Liver (tissue), 9 donors: Measurements from ENCODE around the gene OSMR. TPM values are rescaled to one million over a fixed set of nuclear protein-coding genes. Genes with fewer than 3 reads are reported as not detected.

Experiments
- DNase-seq: peaks from one replicate; pipeline ENCODE4 v3.0.0-alpha.2; 2017; ENCODE audit warnings: low spot score
- H3K27ac ChIP-seq, 2 donors: one replicate each; pipeline ENCODE4 v1.7.0; 2013; ENCODE audit warnings: inconsistent platforms in 2 of 2, low read length in 2 of 2, control low read depth in 1 of 2, low read depth in 1 of 2, mild to moderate bottlenecking in 1 of 2
- H3K27me3 ChIP-seq, 4 donors: one replicate each; pipeline versions ENCODE4 v1.6.1 to v1.7.0; 2013; ENCODE audit warnings: low read length in 3 of 4, inconsistent platforms in 1 of 4, mild to moderate bottlenecking in 1 of 4, moderate library complexity in 1 of 4; ENCODE audit not compliant: control insufficient read depth in 4 of 4, insufficient read depth in 4 of 4
- H3K36me3 ChIP-seq, 4 donors: one replicate each; pipeline versions ENCODE4 v1.6.1 to v1.7.0; 2013; ENCODE audit warnings: low read length in 3 of 4, mild to moderate bottlenecking in 3 of 4, low read depth in 1 of 4, moderate library complexity in 1 of 4; ENCODE audit not compliant: control insufficient read depth in 4 of 4, insufficient read depth in 3 of 4
- H3K4me1 ChIP-seq, 4 donors: one replicate each; pipeline versions ENCODE4 v1.6.1 to v1.7.0; 2013; ENCODE audit warnings: low read length in 3 of 4, mild to moderate bottlenecking in 3 of 4, moderate library complexity in 1 of 4; ENCODE audit not compliant: control insufficient read depth in 4 of 4, insufficient read depth in 4 of 4
- H3K4me3 ChIP-seq, 3 donors: one replicate each; pipeline versions ENCODE4 v1.6.1 to v1.7.0; 2013; ENCODE audit warnings: low read length in 3 of 3, control low read depth in 1 of 3, low read depth in 1 of 3, mild to moderate bottlenecking in 1 of 3
- H3K9ac ChIP-seq, 2 donors: one replicate each; pipeline ENCODE4 v1.7.0; 2013; ENCODE audit warnings: low read length in 2 of 2, mild to moderate bottlenecking in 2 of 2, moderate library complexity in 2 of 2, control low read depth in 1 of 2, low read depth in 1 of 2
- H3K9me3 ChIP-seq, 4 donors: one replicate each; pipeline versions ENCODE4 v1.6.1 to v1.7.0; 2013; ENCODE audit warnings: low read length in 3 of 4; ENCODE audit not compliant: control insufficient read depth in 4 of 4
- ATF3 ChIP-seq: IDR thresholded peaks from 2 replicates; pipeline ENCODE4 v1.6.1; 2016; ENCODE audit warnings: antibody characterized with exemption
- CTCF ChIP-seq: fragments of 150-350 bp; IDR thresholded peaks from 2 replicates; pipeline ENCODE4 v1.5.1; 2017; ENCODE audit warnings: improper control_type of control experiment, low read depth, low read length; ENCODE audit not compliant: missing input control
- FOXA1 ChIP-seq: IDR thresholded peaks from 2 replicates; pipeline ENCODE4 v1.6.1; 2016; ENCODE audit warnings: antibody characterized with exemption
- FOXA2 ChIP-seq: IDR thresholded peaks from 2 replicates; pipeline ENCODE4 v1.6.1; 2016; ENCODE audit warnings: antibody characterized with exemption
- GABPA ChIP-seq, 2 donors: IDR thresholded peaks in 1 of 2; conservative IDR thresholded peaks in 1 of 2; 2 replicates each; pipeline ENCODE4 v1.6.1; 2016; ENCODE audit warnings: antibody characterized with exemption in 2 of 2, mild to moderate bottlenecking in 1 of 2, moderate library complexity in 1 of 2
- HNF4A ChIP-seq, 2 donors: conservative IDR thresholded peaks; 2 replicates each; pipeline ENCODE4 v1.6.1; 2016; ENCODE audit warnings: antibody characterized with exemption in 2 of 2, mild to moderate bottlenecking in 2 of 2
- HNF4G ChIP-seq: IDR thresholded peaks from 2 replicates; pipeline ENCODE4 v1.6.1; 2016; ENCODE audit warnings: antibody characterized with exemption
- JUND ChIP-seq, 2 donors: IDR thresholded peaks; 2 replicates each; pipeline ENCODE4 v1.6.1; 2016; ENCODE audit warnings: antibody characterized with exemption in 2 of 2
- MAX ChIP-seq: IDR thresholded peaks from 2 replicates; pipeline ENCODE4 v1.6.1; 2016; ENCODE audit warnings: antibody characterized with exemption
- NR2F2 ChIP-seq: IDR thresholded peaks from 2 replicates; pipeline ENCODE4 v1.6.1; 2016; ENCODE audit warnings: antibody characterized with exemption
- RAD21 ChIP-seq, 2 donors: IDR thresholded peaks; 2 replicates each; pipeline ENCODE4 v1.6.1; 2016; ENCODE audit warnings: antibody characterized with exemption in 2 of 2, mild to moderate bottlenecking in 2 of 2
- REST ChIP-seq: IDR thresholded peaks from 2 replicates; pipeline ENCODE4 v1.6.1; 2016; ENCODE audit warnings: antibody characterized with exemption, mild to moderate bottlenecking
- RXRA ChIP-seq, 2 donors: IDR thresholded peaks; 2 replicates each; pipeline ENCODE4 v1.6.1; 2017 to 2018; ENCODE audit warnings: antibody characterized with exemption in 2 of 2, mild to moderate bottlenecking in 1 of 2
- SP1 ChIP-seq: IDR thresholded peaks from 2 replicates; pipeline ENCODE4 v1.6.1; 2018; ENCODE audit warnings: antibody characterized with exemption, mild to moderate bottlenecking
- TAF1 ChIP-seq: conservative IDR thresholded peaks from 2 replicates; pipeline ENCODE4 v1.6.1; 2016; ENCODE audit warnings: antibody characterized with exemption, mild to moderate bottlenecking
- ZBTB33 ChIP-seq: IDR thresholded peaks from 2 replicates; pipeline ENCODE4 v1.6.1; 2016; ENCODE audit warnings: antibody characterized with exemption
- WGBS: extraction: QIAGEN DNeasy Blood & Tissue Kit; methylation state at CpG from one replicate; pipeline ENCODE4 v1.1.7; 2013; 5-methylcytosine and 5-hydroxymethylcytosine counted together
- polyA plus RNA-seq, 2 donors: library from polyadenylated mRNA; stranded (reverse) in 1 of 2; unstranded in 1 of 2; fragments of 200-250 nt in 1 of 2; fragments of >200 nt in 1 of 2; fragmentation: Nextera tagmentation in 1 of 2; extraction: Ambion mirVana in 1 of 2; gene quantifications; one replicate each; pipeline versions ENCODE4 v1.2.1 to v1.2.3, GENCODE V29; 2013 to 2015
- total RNA-seq, 2 donors: library from RNA; depleted of rRNA; stranded (reverse); fragments of >200 nt; gene quantifications; one replicate each; pipeline ENCODE4 v1.2.3, GENCODE V29; 2014
- donor health status: healthy.
- donor health status: healthy.
- donor health status: healthy.
- donor health status: healthy.
- donor health status: healthy.

OSMR gene
- total and polyA plus RNA-seq, 4 donors = 4.3 to 34.5 (median 11.7) TPM

- Histone ChIP-seq H3K9ac (no peak overlapping the region), H3K4me1 (peaks cover 3 to 6% (median 4%) of the 10 kb centered on the region in 4 donors), H3K27me3 (no peaks in the 10 kb centered on the region), H3K4me3 (no peak overlapping the region), H3K9me3 (no peaks in the 10 kb centered on the region), H3K27ac (no peak overlapping the region), H3K36me3 (peaks cover 3 to 9% (median 5%) of the 10 kb centered on the region in 4 donors)
- DNase-seq = no peak
- WGBS = 75% methylated on average over 2 of the region's 2 CpGs
- TF ChIP-seq RXRA (IDR thresholded peaks at IDR 0.05) (no peak), REST (no peak), ZBTB33 (no peak), MAX (no peak), FOXA1 (no peak), ATF3 (no peak), FOXA2 (no peak), HNF4G (no peak), CTCF (no peak), SP1 (no peak), TAF1 (no peak), GABPA (IDR thresholded peaks at IDR 0.05 in 1 of 2, conservative IDR thresholded peaks at IDR 0.05 in 1 of 2) (no peak), HNF4A (conservative IDR thresholded peaks at IDR 0.05) (no peak)
Measured at GRCh38 chr5:38927470-38927869, 81.7 kb downstream of the OSMR start.

- no peak overlapping the region for H3K9ac ChIP-seq
- TF ChIP-seq FOXA1 (no peak), MAX (no peak), NR2F2 (no peak), FOXA2 (no peak), HNF4G (no peak), RAD21 (IDR thresholded peaks at IDR 0.05) (no peak), ATF3 (no peak), ZBTB33 (no peak), GABPA (IDR thresholded peaks at IDR 0.05 in 1 of 2, conservative IDR thresholded peaks at IDR 0.05 in 1 of 2) (no peak), TAF1 (no peak), JUND (IDR thresholded peaks at IDR 0.05) (no peak), RXRA (IDR thresholded peaks at IDR 0.05) (no peak), CTCF (no peak)
- H3K4me1 ChIP-seq = peaks cover 0 to 6% (median 4%) of the 10 kb centered on the region in 4 donors
- no peaks in the 10 kb centered on the region for H3K27me3 ChIP-seq
- H3K36me3 ChIP-seq = peaks cover 2 to 16% (median 9%) of the 10 kb centered on the region in 4 donors
- no peak overlapping the region for H3K4me3 ChIP-seq
- H3K9me3 ChIP-seq = no peaks in the 10 kb centered on the region
- DNase-seq = no peak
- 75% methylated on average over 2 of the region's 2 CpGs for WGBS
- H3K27ac ChIP-seq = no peak overlapping the region
Measured at GRCh38 chr5:38929838-38930237, 84.0 kb downstream of the OSMR start.
